ENCODE results near the gene RTN4RL1. TPM values are rescaled to one million over a fixed set of nuclear protein-coding genes. Genes with fewer than 3 reads are reported as not detected.

RTN4RL1 gene
- total RNA-seq, 4 donors from 2014 or later, result 7.3 to 12.6 (median 7.8) TPM

DNA sequence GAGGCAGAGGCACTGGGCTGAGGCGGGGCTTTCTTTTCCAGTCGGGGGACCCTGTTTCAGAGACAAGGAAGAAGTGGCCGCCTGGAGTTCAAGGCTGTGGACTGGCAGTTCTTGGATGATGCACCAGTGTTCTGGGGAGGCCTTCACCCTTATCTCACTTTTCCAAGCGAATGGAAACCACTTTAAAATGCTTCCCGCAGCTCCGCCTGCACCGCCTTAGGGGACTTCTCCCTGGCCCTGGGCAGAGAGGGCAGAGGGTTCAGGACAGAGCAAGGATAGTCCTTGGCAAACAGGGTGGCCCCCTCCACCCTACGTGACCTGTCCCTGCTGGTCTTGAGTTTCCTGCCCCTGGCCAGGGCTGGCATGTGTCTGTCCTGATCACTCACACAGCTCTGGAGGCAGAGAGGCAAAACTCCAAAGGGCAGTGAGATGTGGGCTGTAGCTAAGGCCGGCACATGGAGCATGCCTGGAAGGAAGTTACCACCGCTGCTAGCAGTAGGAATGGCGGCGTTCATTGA is 20.6 kb downstream of the RTN4RL1 start:
- no peaks in the 10 kb centered on the region for H3K9me3 ChIP-seq
- no peak overlapping the region for H3K4me3 ChIP-seq
- H3K36me3 ChIP-seq, result no peaks in the 10 kb centered on the region
- H3K4me1 ChIP-seq, result peaks cover 0 to 17% (median 7%) of the 10 kb centered on the region in 4 donors
- H3K27ac ChIP-seq, result no peak overlapping the region
- DNase-seq (ENCODE audit: low spot score in 2 of 2), result no peak
- 59 to 60% methylated on average over 12 of the region's 12 CpGs for WGBS, 2 donors
- no peak for TF ChIP-seq POLR2A (IDR thresholded peaks at IDR 0.05)
- TF ChIP-seq, protein P1, sequence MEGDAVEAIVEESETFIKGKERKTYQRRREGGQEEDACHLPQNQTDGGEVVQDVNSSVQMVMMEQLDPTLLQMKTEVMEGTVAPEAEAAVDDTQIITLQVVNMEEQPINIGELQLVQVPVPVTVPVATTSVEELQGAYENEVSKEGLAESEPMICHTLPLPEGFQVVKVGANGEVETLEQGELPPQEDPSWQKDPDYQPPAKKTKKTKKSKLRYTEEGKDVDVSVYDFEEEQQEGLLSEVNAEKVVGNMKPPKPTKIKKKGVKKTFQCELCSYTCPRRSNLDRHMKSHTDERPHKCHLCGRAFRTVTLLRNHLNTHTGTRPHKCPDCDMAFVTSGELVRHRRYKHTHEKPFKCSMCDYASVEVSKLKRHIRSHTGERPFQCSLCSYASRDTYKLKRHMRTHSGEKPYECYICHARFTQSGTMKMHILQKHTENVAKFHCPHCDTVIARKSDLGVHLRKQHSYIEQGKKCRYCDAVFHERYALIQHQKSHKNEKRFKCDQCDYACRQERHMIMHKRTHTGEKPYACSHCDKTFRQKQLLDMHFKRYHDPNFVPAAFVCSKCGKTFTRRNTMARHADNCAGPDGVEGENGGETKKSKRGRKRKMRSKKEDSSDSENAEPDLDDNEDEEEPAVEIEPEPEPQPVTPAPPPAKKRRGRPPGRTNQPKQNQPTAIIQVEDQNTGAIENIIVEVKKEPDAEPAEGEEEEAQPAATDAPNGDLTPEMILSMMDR (IDR thresholded peaks at IDR 0.05), result no peak
- no peak for TF ChIP-seq EP300 (IDR thresholded peaks at IDR 0.05)
- H3K27me3 ChIP-seq, result no peaks in the 10 kb centered on the region

DNA sequence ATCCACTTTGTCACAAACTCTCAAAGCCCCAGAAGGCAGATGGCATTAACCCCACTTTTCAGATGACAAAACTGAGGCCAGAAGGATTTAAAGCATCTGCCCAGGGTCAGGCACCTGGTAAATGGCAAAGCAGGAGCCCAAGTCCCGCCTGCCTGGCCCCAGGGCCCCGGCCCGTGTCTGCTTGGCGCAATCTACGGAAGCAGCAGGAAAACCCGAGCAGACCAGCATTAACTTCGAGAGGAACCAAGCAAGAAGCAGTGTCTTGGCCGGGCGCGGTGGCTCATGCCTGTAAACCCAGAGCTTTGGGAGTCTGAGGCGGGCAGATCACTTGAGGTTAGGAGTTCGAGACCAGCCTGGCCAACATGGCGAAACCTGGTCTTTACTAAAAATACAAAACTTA is 21.6 kb downstream of the RTN4RL1 start:
- Histone ChIP-seq H3K4me1 (peaks cover 0 to 27% (median 10%) of the 10 kb centered on the region in 4 donors), H3K9me3 (no peaks in the 10 kb centered on the region), H3K36me3 (no peaks in the 10 kb centered on the region), H3K4me3 (no peak overlapping the region), H3K27me3 (no peaks in the 10 kb centered on the region), H3K27ac (no peak overlapping the region)
- DNase-seq (ENCODE audit: low spot score in 2 of 2), result no peak
- 92 to 93% methylated on average over 13 of the region's 13 CpGs for WGBS, 2 donors
- TF ChIP-seq EP300 (IDR thresholded peaks at IDR 0.05), result no peak

DNA sequence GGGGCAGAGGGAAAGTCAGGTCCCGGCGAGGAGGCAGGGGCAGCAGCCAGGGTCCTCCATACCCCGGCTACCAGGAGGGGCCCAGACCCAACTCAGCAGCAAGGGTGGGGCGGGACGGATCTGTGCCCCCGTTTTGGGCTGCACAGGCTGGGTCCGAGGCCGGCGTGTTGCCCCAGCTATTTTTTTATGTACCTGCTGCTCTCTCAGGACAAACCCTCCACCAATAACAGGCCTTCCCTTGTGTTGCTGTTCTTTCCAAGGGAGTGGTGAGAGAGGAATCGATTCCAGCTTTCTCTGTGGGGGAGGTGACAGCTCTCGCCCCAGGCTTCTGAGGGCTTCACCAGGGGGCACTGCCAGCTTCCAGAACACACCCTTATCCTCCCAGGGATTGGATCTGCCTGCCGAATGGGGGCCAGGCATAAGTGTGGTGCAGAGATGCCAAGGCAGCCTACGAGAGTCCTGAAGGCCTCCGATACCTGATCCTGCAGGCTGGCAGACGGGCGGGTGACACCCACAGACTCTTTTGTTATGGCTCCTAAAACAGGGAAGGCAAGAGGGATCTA is 22.3 kb downstream of the RTN4RL1 start:
- H3K27me3 ChIP-seq, result peaks cover 0 to 3% of the 10 kb centered on the region in 2 donors
- H3K27ac ChIP-seq, result peak overlapping the region in 1 of 4 donors; percentile 44
- WGBS, 2 donors, result 59 to 67% methylated on average over 16 of the region's 16 CpGs
- no peak overlapping the region for H3K4me3 ChIP-seq
- no peak for DNase-seq (ENCODE audit: low spot score in 2 of 2)
- H3K9me3 ChIP-seq, result no peaks in the 10 kb centered on the region
- TF ChIP-seq EP300 (IDR thresholded peaks at IDR 0.05) (no peak), POLR2A (IDR thresholded peaks at IDR 0.05) (no peak)
- TF ChIP-seq, protein P1 (IDR thresholded peaks at IDR 0.05), result no peak
- peaks cover 0 to 33% (median 15%) of the 10 kb centered on the region in 4 donors for H3K4me1 ChIP-seq
- H3K36me3 ChIP-seq, result no peaks in the 10 kb centered on the region

DNA sequence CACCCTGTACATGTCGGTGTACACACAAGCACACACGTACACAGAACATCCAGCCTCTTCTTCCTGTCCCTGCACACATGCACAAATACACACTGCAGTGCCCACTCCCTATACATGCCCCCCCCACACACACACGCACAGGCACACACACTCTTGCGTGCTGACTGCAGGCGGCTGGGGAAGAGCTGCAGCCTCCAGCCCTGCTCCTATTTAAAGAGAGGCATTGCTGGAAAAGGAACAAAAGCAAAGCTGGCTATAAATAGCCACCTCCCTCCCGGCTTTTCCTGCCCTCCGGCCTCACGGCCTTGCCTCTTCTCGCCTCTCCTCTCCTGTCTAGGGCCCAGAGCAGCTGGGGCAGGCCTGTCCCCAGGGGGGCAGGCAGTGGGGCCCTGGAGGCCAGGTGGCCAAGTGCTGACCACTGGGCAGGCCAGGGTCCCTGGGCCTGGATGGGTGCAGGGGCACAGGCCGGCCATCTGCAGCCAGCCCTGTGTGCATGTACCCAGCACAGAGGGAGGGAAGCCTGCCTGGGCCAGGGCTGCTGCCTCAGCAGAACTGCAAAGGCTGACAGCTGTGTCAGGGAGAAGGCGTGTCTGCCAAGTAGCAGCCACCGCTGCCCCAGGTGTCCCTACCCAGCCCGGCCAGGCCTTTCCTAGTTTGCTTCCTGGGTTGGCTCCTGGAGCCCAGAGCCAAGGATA is 25.4 kb downstream of the RTN4RL1 start:
- no peaks in the 10 kb centered on the region for H3K9me3 ChIP-seq
- H3K27me3 ChIP-seq, result peaks cover 0 to 27% of the 10 kb centered on the region in 2 donors
- 25 to 27% methylated on average over 12 to 13 of the region's 13 CpGs for WGBS, 2 donors
- H3K36me3 ChIP-seq, result no peaks in the 10 kb centered on the region
- DNase-seq (ENCODE audit: low spot score in 2 of 2), result no peak
- no peak for TF ChIP-seq EP300 (IDR thresholded peaks at IDR 0.05)
- TF ChIP-seq, protein P1 (IDR thresholded peaks at IDR 0.05), result no peak
- no peak for TF ChIP-seq POLR2A (IDR thresholded peaks at IDR 0.05)
- no peak overlapping the region for H3K4me3 ChIP-seq
- H3K27ac ChIP-seq, result peak overlapping the region in 3 of 4 donors; percentile 4 to 70 (median 63)
- H3K4me1 ChIP-seq, result peaks cover 0 to 44% (median 18%) of the 10 kb centered on the region in 4 donors

DNA sequence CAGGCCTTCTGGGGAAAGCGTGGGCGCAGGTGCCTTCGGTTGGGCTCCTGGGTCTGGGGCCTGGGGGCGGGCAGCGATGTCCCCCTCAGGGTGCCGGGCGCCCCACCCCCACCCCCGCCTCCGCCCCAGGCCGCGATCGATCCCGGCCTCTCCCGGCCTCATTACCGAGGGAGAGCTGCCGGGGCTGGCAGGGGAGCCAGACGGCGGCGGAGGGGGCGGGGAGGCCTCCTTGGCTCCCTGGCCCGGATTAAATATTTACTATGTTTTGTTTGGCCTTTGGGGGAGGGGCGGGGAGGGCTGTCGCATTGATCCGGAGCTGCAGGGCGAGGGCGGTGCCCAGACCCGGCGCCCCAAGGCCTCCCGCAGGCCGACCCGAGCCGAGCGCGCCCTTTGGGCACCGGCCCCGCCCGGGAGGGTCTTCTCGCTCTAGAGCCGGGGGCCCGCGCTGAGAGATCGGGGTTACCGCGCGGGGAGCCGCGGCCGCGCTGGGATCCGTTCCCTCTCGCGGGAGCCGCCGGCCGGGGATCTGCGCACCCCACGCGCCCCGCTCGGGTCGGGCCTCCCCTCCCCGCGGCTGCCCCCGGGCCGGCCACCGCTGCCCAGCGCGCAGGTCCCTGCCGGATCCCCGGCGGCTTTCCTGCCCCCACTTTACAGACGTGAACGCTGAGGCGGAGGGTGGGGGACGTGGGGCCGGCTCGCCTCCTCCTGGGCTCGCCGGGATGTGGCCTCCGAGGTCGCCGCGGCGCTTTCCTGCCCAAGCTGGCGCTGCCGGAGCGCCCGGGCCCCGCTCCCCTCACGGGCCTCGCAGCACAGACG is 27.0 kb downstream of the RTN4RL1 start:
- 1 to 2% methylated on average over 12 to 42 of the region's 92 CpGs for WGBS, 2 donors
- H3K27me3 ChIP-seq, result peaks cover 0 to 32% of the 10 kb centered on the region in 2 donors
- H3K36me3 ChIP-seq, result no peaks in the 10 kb centered on the region
- H3K4me3 ChIP-seq, result peak overlapping the region; percentile 29 to 51 (median 40)
- TF ChIP-seq, protein P1 (IDR thresholded peaks at IDR 0.05), result no peak
- no peak for TF ChIP-seq POLR2A (IDR thresholded peaks at IDR 0.05)
- TF ChIP-seq EP300 (IDR thresholded peaks at IDR 0.05), result no peak
- peaks cover 0 to 44% (median 18%) of the 10 kb centered on the region in 4 donors for H3K4me1 ChIP-seq
- H3K9me3 ChIP-seq, result no peaks in the 10 kb centered on the region
- H3K27ac ChIP-seq, result peak overlapping the region; percentile 8 to 67 (median 58)
- no peak for DNase-seq (ENCODE audit: low spot score in 2 of 2)

Data from tibial nerve (tissue), 4 donors.